Breast epithelium (tissue), 3 donors: ENCODE measurements around the gene YPEL2.

Experiments used
- POLR2A ChIP-seq: fragments of 450-650 bp; IDR thresholded peaks from one replicate; pipeline ENCODE4 v1.6.1; 2016; ENCODE audit warnings: antibody characterized with exemption, mild to moderate bottlenecking, moderate library complexity
- POLR2AphosphoS5 ChIP-seq, 3 donors: sonication (generic); formaldehyde crosslinking; IDR thresholded peaks; one replicate each; pipeline ENCODE4 v1.6.1; 2017; ENCODE audit warnings: antibody characterized with exemption in 3 of 3
- TF ChIP-seq, protein P1 (sequence below), 3 donors: fragments of 450-650 bp; IDR thresholded peaks; one replicate each; pipeline ENCODE4 v1.5.1; 2016 to 2017; ENCODE audit warnings: antibody characterized with exemption in 3 of 3, mild to moderate bottlenecking in 3 of 3, moderate library complexity in 3 of 3

DNA sequence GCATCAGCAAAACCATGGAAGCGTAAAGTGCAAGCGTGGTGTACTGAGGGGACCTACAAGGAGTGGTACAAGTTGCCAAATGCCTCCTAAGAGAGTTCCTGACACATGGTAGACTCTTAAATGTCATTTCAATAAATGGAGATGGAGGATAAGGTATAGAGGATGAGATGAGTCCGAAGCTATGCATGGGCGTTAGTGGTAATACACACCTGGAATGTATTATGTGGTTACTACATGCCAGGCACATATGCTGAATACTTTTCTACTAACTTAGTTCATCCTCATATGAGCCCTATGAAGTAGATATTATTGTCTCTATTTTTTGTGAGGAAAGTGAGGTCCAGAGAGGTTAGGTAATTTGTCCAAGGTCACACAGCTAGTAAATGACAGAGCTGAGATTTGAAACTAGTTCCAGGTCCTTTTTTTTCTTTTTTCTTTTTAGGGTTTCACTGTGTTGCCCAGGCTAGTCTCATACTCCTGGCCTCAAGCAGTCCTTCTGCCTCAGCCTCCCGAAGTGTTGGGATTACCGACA lies 15.5 kb downstream of the YPEL2 start:
- TF ChIP-seq POLR2AphosphoS5 (IDR thresholded peaks at IDR 0.05) (no peak), POLR2A (no peak)
- TF ChIP-seq, protein P1, sequence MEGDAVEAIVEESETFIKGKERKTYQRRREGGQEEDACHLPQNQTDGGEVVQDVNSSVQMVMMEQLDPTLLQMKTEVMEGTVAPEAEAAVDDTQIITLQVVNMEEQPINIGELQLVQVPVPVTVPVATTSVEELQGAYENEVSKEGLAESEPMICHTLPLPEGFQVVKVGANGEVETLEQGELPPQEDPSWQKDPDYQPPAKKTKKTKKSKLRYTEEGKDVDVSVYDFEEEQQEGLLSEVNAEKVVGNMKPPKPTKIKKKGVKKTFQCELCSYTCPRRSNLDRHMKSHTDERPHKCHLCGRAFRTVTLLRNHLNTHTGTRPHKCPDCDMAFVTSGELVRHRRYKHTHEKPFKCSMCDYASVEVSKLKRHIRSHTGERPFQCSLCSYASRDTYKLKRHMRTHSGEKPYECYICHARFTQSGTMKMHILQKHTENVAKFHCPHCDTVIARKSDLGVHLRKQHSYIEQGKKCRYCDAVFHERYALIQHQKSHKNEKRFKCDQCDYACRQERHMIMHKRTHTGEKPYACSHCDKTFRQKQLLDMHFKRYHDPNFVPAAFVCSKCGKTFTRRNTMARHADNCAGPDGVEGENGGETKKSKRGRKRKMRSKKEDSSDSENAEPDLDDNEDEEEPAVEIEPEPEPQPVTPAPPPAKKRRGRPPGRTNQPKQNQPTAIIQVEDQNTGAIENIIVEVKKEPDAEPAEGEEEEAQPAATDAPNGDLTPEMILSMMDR (IDR thresholded peaks at IDR 0.05) = no peak
